HT1080 (cell line): Measurements from ENCODE around the gene MEAK7. TPM values are rescaled to one million over a fixed set of nuclear protein-coding genes. Genes with fewer than 3 reads are reported as not detected.
A peak's percentile ranks its signal among the peaks of the same experiment; 100 is the strongest.

ENCODE experiments used
- DNase-seq: peaks from one replicate; pipeline ENCODE4 v3.0.0-alpha.2; 2015; ENCODE audit warnings: low read depth
- total RNA-seq: library from RNA; depleted of rRNA; stranded (reverse); fragments of >200 nt; shearing (Covaris generic); gene quantifications from 2 replicates; pipeline ENCODE4 v1.2.3, GENCODE V29; 2014

The MEAK7 gene
- total RNA-seq, 1 experiment from 2014 or later: 27.8 TPM

- no peak for DNase-seq
These were observed 9.2 kb upstream of the MEAK7 start for GRCh38 chr16:84513666-84514065.

GRCh38 chr16:84513123-84513522 is 8.7 kb upstream of the MEAK7 start:
- DNase-seq: no peak

GRCh38 chr16:84511831-84512230 is 7.4 kb upstream of the MEAK7 start:
- DNase-seq: no peak

- peak; percentile 83 for DNase-seq
These were observed 6.8 kb upstream of the MEAK7 start for GRCh38 chr16:84511180-84511800.

GRCh38 chr16:84509032-84509950 is 4.8 kb upstream of the MEAK7 start:
- DNase-seq: no peak

GRCh38 chr16:84508502-84508901 is 4.0 kb upstream of the MEAK7 start:
- DNase-seq: no peak

- DNase-seq: no peak
These were observed 2.8 kb upstream of the MEAK7 start for GRCh38 chr16:84507011-84507982.

- no peak for DNase-seq
These were observed 1.1 kb upstream of the MEAK7 start for GRCh38 chr16:84505249-84506187.

- peak; percentile 47 for DNase-seq
These were observed 586 bp downstream of the MEAK7 start for GRCh38 chr16:84503751-84504395.

- DNase-seq: no peak
These were observed 1.9 kb downstream of the MEAK7 start for GRCh38 chr16:84502581-84502980.

- no peak for DNase-seq
These were observed 2.4 kb downstream of the MEAK7 start for GRCh38 chr16:84502075-84502474.

GRCh38 chr16:84501077-84501735 is 3.3 kb downstream of the MEAK7 start:
- peak; percentile 94 for DNase-seq

- no peak for DNase-seq
These were observed 3.9 kb downstream of the MEAK7 start for GRCh38 chr16:84500531-84500930.

- no peak for DNase-seq
These were observed 4.8 kb downstream of the MEAK7 start for GRCh38 chr16:84499638-84500037.

GRCh38 chr16:84498859-84499620 is 5.4 kb downstream of the MEAK7 start:
- DNase-seq: no peak

- DNase-seq: no peak
These were observed 6.2 kb downstream of the MEAK7 start for GRCh38 chr16:84498223-84498610.

- DNase-seq: no peak
These were observed 6.8 kb downstream of the MEAK7 start for GRCh38 chr16:84497418-84498222.

- no peak for DNase-seq
These were observed 7.5 kb downstream of the MEAK7 start for GRCh38 chr16:84496991-84497390.
